Pulmonary artery endothelial cell (primary cell): ENCODE results near the gene JKAMP. TPM values are rescaled to one million over a fixed set of nuclear protein-coding genes. Genes with fewer than 3 reads are reported as not detected.
"Not testable (repeated sequence)": the region's sequence is repeated elsewhere in the genome, so short reads cannot be mapped to it uniquely, and the experiment has no call there.

Experiments
- DNase-seq: peaks from one replicate; pipeline ENCODE4 v3.0.0-alpha.2; 2011; ENCODE audit warnings: low read depth, low spot score
- total RNA-seq: library from RNA; depleted of rRNA; stranded (reverse); fragments of >200 nt; gene quantifications from 2 replicates; pipeline ENCODE4 v1.2.3, GENCODE V29; 2014

Gene JKAMP
- total RNA-seq = 57.6 and 59.3 TPM in 2 replicates

GRCh38 chr14:59483819-59484638, at the start of gene JKAMP, which contains the start of gene L3HYPDH:
Gene JKAMP (plus strand): TSS chr14:59484517. CDS start chr14:59484590, 73 bp downstream.
Gene L3HYPDH (minus strand): TSS chr14:59484408. CDS start chr14:59484316, 92 bp downstream.
- peak; percentile 79 for DNase-seq

GRCh38 chr14:59435101-59435500, 49.2 kb upstream of the JKAMP start:
- no peak for DNase-seq

DNA sequence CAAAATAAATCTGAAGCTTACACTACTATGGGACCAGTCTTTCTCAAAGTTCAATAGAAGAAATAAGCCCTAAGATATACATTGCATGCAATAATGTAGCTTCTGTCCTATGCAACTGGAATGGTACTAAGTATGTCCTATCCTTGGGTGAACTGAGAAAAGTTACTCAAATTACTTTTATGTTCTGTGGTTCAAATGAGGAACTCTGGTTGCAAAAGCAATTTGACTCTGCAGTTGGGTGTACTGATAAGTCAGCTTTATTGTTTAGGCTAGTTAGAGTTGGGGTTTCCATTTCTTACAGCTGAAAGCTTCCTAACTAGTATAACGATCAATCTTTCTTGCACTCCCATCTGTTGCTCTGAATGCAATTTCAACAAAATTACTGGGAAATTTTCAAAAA, 48.3 kb upstream of the JKAMP start:
- no peak for DNase-seq

DNA sequence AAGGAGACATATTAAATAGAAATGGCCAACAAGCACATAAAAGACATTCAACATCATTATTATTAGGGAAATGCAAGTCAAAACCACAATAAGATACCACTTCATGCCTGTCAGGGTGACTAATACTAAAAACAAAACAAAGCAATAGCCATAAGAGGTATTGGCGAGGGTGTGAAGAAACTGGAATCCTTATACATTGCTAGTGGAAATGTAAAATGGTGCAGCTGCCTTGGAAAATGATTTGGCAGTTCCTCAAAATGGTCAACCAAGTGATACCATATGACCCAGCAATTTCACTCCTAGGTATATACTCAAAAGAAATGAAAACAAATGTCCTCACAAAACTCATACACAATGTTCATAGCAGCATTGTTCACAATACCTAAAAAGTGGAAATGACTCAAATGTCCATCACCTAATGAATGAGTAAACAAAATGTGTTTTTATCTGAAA, 46.1 kb upstream of the JKAMP start:
- peak; percentile 22 for DNase-seq

DNA sequence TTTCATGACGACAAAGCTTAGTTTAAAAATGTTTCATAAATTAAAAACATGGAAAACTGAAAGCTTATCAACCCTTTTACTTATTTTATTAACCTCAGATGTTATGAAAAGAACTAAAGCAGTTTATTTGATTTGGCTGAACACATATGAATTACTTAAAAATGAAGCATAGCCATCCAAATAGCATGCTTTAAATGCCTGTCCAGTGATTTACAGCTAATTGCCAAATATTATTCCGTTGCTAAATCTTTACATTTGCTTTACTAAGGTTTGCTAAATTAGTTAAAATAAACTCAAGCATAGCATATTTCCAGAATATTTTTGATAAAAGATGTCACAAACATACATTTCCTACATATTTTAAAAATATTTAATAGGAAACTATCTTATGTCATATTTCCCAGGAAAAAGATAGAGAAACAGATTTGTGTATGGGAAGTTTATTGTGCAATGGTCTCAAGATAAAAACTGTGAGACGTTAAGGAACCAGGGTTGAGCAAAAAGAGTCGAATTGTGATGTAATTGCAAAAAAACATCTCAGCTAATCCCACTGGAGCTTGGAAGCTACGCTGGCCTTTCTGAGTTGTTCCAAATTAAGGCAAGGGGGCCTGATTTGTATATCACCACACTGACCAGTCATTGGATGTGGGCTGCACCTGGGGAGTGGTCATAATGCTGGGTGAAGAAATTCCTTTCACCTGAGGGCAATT, 44.9 kb upstream of the JKAMP start:
- DNase-seq = no peak

GRCh38 chr14:59448673-59449072, 35.6 kb upstream of the JKAMP start:
- not testable (repeated sequence) for DNase-seq

DNA sequence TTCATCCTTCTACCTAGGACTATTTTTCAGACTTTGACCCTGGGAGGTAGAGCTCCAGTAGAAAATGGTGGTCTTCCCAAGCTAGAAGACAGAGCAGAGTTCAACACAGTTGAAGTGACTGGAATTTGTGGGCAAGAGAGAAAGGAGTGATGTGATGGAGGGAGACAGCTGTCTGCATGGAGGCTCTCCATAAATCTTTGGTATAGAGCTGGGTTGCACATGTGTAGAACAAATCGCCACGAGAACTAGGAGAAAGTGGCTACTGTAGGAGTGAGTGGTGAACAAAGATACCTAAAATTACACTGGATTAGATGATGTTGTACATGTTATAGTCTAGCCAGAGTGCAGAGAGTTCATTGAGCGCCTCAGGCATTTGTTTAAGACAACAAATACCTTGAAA, 33.6 kb upstream of the JKAMP start:
- DNase-seq = no peak

- no peak for DNase-seq
Observed at GRCh38 chr14:59451849-59452248, 32.5 kb upstream of the JKAMP start.

DNA sequence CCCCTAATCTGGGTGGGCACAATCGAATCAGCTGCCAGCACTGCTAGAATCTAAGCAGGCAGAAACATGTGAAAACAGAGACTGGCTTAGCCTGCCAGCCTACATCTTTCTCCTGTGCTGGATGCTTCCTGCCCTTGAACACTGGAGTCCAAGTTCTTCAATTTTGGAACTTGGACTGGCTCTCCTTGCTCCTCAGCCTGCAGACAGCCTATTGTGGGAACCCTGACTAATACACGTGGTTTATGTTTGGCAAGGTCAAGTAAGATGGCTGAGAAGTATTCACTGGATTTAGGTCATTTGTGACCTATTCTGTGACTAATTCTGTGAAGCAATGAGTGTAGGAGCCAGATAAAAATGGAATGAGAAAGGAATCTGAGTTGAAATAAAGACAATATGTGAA, 30.2 kb upstream of the JKAMP start:
- DNase-seq = peak; percentile 30

- no peak for DNase-seq
Observed at GRCh38 chr14:59455411-59455810, 28.9 kb upstream of the JKAMP start.

DNA sequence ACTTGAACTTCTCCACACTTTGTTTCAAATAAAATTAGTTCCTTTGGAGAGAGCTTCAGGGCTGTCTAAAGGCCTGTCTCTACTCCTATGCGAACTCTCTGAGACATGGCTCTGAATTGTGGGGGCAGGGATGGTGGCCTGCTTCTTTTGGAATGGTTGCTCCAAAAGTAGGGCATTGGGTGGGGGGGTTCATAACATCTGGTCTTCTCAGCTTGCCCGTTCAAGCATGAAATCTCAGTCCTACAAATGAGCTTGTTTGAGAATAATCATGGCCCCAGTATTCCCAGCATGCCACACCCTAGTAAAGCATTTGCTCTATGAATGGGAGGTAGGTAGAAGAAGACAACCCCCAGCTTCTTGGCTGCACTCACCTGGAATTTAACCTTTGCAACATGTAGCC, 25.8 kb upstream of the JKAMP start:
- no peak for DNase-seq

- DNase-seq = no peak
Observed at GRCh38 chr14:59460378-59460777, 23.9 kb upstream of the JKAMP start.

- DNase-seq = no peak
Observed at GRCh38 chr14:59461891-59462290, 22.4 kb upstream of the JKAMP start.

DNA sequence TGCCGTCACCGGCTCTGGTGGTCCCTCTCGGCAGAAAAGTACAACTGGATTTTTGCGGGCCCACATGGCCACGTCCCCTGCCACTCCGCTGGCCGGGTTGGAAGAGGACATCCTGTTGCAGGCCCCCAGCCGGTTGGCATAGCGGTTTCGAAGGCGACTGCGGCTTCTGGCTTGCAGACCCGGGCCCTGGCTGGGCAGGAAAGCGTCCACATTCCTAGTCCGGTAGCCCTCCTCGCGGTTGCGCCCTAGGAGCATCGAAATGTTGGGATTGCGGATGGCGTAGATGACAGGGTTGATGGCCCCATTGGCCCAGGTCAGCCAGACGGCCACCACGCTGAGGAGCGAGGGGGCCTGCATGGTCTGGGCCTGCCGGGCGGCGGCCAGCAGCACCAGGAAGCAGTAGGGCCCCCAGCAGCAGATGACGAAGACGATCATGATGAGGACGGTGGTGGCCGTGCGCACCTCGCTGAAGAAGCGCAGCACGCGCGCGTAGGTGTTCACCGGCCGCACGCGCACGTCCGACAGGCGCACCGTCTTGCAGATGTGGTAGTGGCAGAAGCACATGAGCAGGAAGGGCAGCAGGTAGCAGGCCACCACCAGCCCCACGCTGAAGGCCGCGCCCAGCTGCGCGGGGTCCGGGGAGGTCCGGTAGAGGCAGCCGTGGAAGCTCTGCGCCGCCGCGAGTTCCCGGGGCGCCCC, 20.4 kb upstream of the JKAMP start:
- no peak for DNase-seq

- DNase-seq = no peak
Observed at GRCh38 chr14:59464486-59465315, 19.6 kb upstream of the JKAMP start.

- DNase-seq = no peak
Observed at GRCh38 chr14:59465316-59466135, 18.8 kb upstream of the JKAMP start, which contains the start of gene GPR135. Gene GPR135 (minus strand): TSS chr14:59465380. CDS start chr14:59465226, 154 bp downstream.

GRCh38 chr14:59474172-59474571, 10.1 kb upstream of the JKAMP start:
- no peak for DNase-seq

DNA sequence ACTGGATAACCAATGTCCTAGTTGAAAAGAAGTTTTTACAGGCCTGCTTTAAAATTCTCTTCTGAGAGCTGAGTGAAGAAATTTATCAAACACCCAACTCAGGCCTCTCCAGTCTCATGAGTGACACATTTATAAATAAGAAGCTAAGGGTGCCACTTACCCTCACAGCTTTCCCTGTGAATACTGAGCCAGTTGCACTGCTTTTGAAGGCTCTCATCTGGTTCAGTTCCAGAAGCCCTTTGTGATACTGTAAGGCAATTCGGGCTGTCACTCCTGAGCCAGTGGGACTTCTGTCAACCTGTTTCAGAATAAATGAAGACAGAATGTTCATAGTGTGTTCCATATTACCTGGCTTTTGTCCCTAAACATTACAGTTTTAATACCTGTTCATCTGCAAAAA, 8.6 kb upstream of the JKAMP start:
- no peak for DNase-seq

GRCh38 chr14:59478540-59478939, 5.8 kb upstream of the JKAMP start:
- no peak for DNase-seq

GRCh38 chr14:59480166-59480565, 4.2 kb upstream of the JKAMP start:
- no peak for DNase-seq
